ENCODE results near the gene KCNN3. TPM values are rescaled to one million over a fixed set of nuclear protein-coding genes. Genes with fewer than 3 reads are reported as not detected.

The KCNN3 gene
- total RNA-seq, 1 donor from 2014 or later, result 4.3 TPM

GRCh38 chr1:154743526-154744036 lies 126.5 kb downstream of the KCNN3 start:
- Histone ChIP-seq H3K4me2 (no peak overlapping the region), H3K27me3 (no peaks in the 10 kb centered on the region), H4K20me1 (ENCODE audit: low read depth) (no peaks in the 10 kb centered on the region), H3K9ac (no peak overlapping the region), H3K79me2 (ENCODE audit: low read depth) (no peaks in the 10 kb centered on the region), H3K36me3 (no peaks in the 10 kb centered on the region), H2AFZ (replicated peaks) (no peak overlapping the region), H3K27ac (no peak overlapping the region), H3K9me3 (ENCODE audit: low read depth) (no peaks in the 10 kb centered on the region), H3F3A (ENCODE audit: low read depth) (peaks cover 6% of the 10 kb centered on the region), H3K4me1 (peaks cover 28% of the 10 kb centered on the region), H3K4me3 (no peak overlapping the region)
- H3K4me3 Mint-ChIP-seq, result no peak overlapping the region
- H3K4me1 Mint-ChIP-seq, result peaks cover 26% of the 10 kb centered on the region
- H3K9me3 Mint-ChIP-seq, result peaks cover 8% of the 10 kb centered on the region
- no peak for DNase-seq (ENCODE audit: low spot score)
- H3K27ac Mint-ChIP-seq, result no peak overlapping the region
- peaks cover 19% of the 10 kb centered on the region for H3K27me3 Mint-ChIP-seq (ENCODE audit: insufficient read depth, low read depth)
- TF ChIP-seq CTCF (IDR thresholded peaks at IDR 0.05) (no peak), EZH2 (IDR thresholded peaks at IDR 0.05) (no peak), EZH2phosphoT487 (IDR thresholded peaks at IDR 0.05) (no peak)
- peaks cover 3% of the 10 kb centered on the region for H3K36me3 Mint-ChIP-seq

GRCh38 chr1:154742606-154743005 lies 127.5 kb downstream of the KCNN3 start:
- H3K9me3 Mint-ChIP-seq, result peaks cover 10% of the 10 kb centered on the region
- no peaks in the 10 kb centered on the region for H3K36me3 ChIP-seq
- H3K27ac ChIP-seq, result no peak overlapping the region
- no peak overlapping the region for H2AFZ ChIP-seq (replicated peaks)
- no peaks in the 10 kb centered on the region for H3F3A ChIP-seq (ENCODE audit: low read depth)
- H3K79me2 ChIP-seq (ENCODE audit: low read depth), result no peaks in the 10 kb centered on the region
- H3K4me3 Mint-ChIP-seq, result no peak overlapping the region
- H3K27me3 Mint-ChIP-seq (ENCODE audit: insufficient read depth, low read depth), result peaks cover 17% of the 10 kb centered on the region
- peaks cover 20% of the 10 kb centered on the region for H3K4me1 ChIP-seq
- H3K4me3 ChIP-seq, result no peak overlapping the region
- H3K36me3 Mint-ChIP-seq, result peaks cover 3% of the 10 kb centered on the region
- H3K27ac Mint-ChIP-seq, result peak overlapping the region; percentile 34
- no peaks in the 10 kb centered on the region for H4K20me1 ChIP-seq (ENCODE audit: low read depth)
- H3K9ac ChIP-seq, result no peak overlapping the region
- H3K4me2 ChIP-seq, result no peak overlapping the region
- H3K4me1 Mint-ChIP-seq, result peaks cover 16% of the 10 kb centered on the region
- H3K27me3 ChIP-seq, result no peaks in the 10 kb centered on the region
- no peak for DNase-seq (ENCODE audit: low spot score)
- no peaks in the 10 kb centered on the region for H3K9me3 ChIP-seq (ENCODE audit: low read depth)
- no peak for TF ChIP-seq EZH2 (IDR thresholded peaks at IDR 0.05)
- TF ChIP-seq EZH2phosphoT487 (IDR thresholded peaks at IDR 0.05), result no peak
- no peak for TF ChIP-seq CTCF (IDR thresholded peaks at IDR 0.05)

GRCh38 chr1:154741741-154742495 lies 128.2 kb downstream of the KCNN3 start:
- no peak for TF ChIP-seq EZH2 (IDR thresholded peaks at IDR 0.05)
- TF ChIP-seq CTCF (IDR thresholded peaks at IDR 0.05), result peak; percentile 47
- Histone ChIP-seq H3K27ac (no peak overlapping the region), H3K4me1 (peaks cover 18% of the 10 kb centered on the region), H3K4me2 (no peak overlapping the region), H4K20me1 (ENCODE audit: low read depth) (no peaks in the 10 kb centered on the region), H3K27me3 (no peaks in the 10 kb centered on the region), H3K9me3 (ENCODE audit: low read depth) (no peaks in the 10 kb centered on the region), H3K79me2 (ENCODE audit: low read depth) (no peaks in the 10 kb centered on the region), H3K4me3 (no peak overlapping the region), H3F3A (ENCODE audit: low read depth) (no peaks in the 10 kb centered on the region), H2AFZ (replicated peaks) (no peak overlapping the region), H3K9ac (no peak overlapping the region), H3K36me3 (no peaks in the 10 kb centered on the region)
- peak; percentile 54 for DNase-seq (ENCODE audit: low spot score)
- Mint-ChIP-seq H3K27me3 (ENCODE audit: insufficient read depth, low read depth) (peaks cover 13% of the 10 kb centered on the region), H3K27ac (peak overlapping the region; percentile 34), H3K4me3 (no peak overlapping the region), H3K36me3 (peaks cover 3% of the 10 kb centered on the region), H3K9me3 (peaks cover 12% of the 10 kb centered on the region), H3K4me1 (peaks cover 16% of the 10 kb centered on the region)
